K562 (cell line): ENCODE measurements around the gene PDIA4. TPM values are rescaled to one million over a fixed set of nuclear protein-coding genes. Genes with fewer than 3 reads are reported as not detected.
A peak's percentile ranks its signal among the peaks of the same experiment; 100 is the strongest.

Experiments used
- ATAC-seq: fragments of 200-7000 bp; cut with Tn5 transposase; 3 replicates; pipeline ENCODE4 v1.9.1; 2020; ENCODE audit warnings: moderate library complexity
- BruUV-seq: library from RNA; stranded (reverse); fragments of 400-500 nt; replicated peaks from 2 replicates; lab custom pipeline; 2021; lab: Mats Ljungman, UMichigan
- CTCF ChIA-PET: fragments of 300-600 bp; formaldehyde crosslinking; extraction: SDS; loops from one replicate; lab custom pipeline; 2021; ENCODE audit warnings: low intra/inter-chr PET ratio; lab: Yijun Ruan, JAX
- POLR2A ChIA-PET: fragments of 300-600, 350-650 bp; sonication (Branson Sonifier 250); formaldehyde crosslinking; extraction: SDS; loops from one replicate; lab custom pipeline; 2021; ENCODE audit warnings: antibody characterized with exemption, inconsistent platforms; lab: Yijun Ruan, JAX
- DNase-seq, 4 experiments: peaks; one replicate each; pipeline versions ENCODE4 v3.0.0 to v3.0.0-alpha.2; 2011 to 2018; ENCODE audit warnings: low spot score in 3 of 4, mixed read lengths in 3 of 4; ENCODE audit errors: extremely low read depth in 1 of 4
- FAIRE-seq: peaks from 2 replicates; lab custom pipeline; 2011; peaks lifted over from hg19 to GRCh38; lab: Jason Lieb, UNC
- H2AFZ ChIP-seq: 2 replicates; pipeline ENCODE4 v1.6.0; 2011; ENCODE audit warnings: low read depth, low read length, control low read depth, inconsistent platforms
- H3K27ac ChIP-seq: fragments of 200-600 bp; 3 replicates; pipeline ENCODE4 v1.8.0; 2011; ENCODE audit warnings: low read depth, mild to moderate bottlenecking, control low read depth, inconsistent platforms, low read length, moderate library complexity, mixed read lengths; ENCODE audit errors: extremely low read depth
- H3K27me3 ChIP-seq, 2 experiments: fragments of 300-600 bp in 1 of 2; 2 replicates in 1 of 2; 3 replicates in 1 of 2; pipeline versions ENCODE4 v1.6.0 to v1.8.0; 2011; ENCODE audit warnings: inconsistent platforms in 2 of 2, low read length in 2 of 2, mild to moderate bottlenecking in 1 of 2, mixed read lengths in 1 of 2, moderate library complexity in 1 of 2; ENCODE audit not compliant: control insufficient read depth in 2 of 2, insufficient read depth in 2 of 2
- H3K36me3 ChIP-seq: fragments of 300-600 bp; 3 replicates; pipeline ENCODE4 v1.8.0; 2011; ENCODE audit warnings: mild to moderate bottlenecking, low read length, inconsistent platforms; ENCODE audit not compliant: control insufficient read depth, insufficient read depth
- H3K4me1 ChIP-seq, 2 experiments: fragments of 200-600 bp in 1 of 2; replicated peaks in 1 of 2; 2 replicates in 1 of 2; 3 replicates in 1 of 2; pipeline versions ENCODE4 v1.5.1 to v1.8.0; 2011; ENCODE audit warnings: inconsistent platforms in 2 of 2, low read length in 2 of 2, mild to moderate bottlenecking in 1 of 2, mixed read lengths in 1 of 2, moderate library complexity in 1 of 2; ENCODE audit not compliant: control insufficient read depth in 2 of 2, insufficient read depth in 2 of 2
- H3K4me2 ChIP-seq: 2 replicates; pipeline ENCODE4 v1.6.1; 2011; ENCODE audit warnings: low read length, control low read depth, inconsistent platforms, mixed read lengths; ENCODE audit not compliant: insufficient read depth
- H3K4me3 ChIP-seq: fragments of 200-600 bp; sonication (generic), shearing (Covaris generic); 2 replicates; pipeline ENCODE4 v1.5.1; 2016; ENCODE audit warnings: control low read depth, inconsistent platforms
- H3K79me2 ChIP-seq: fragments of 200-600 bp; 3 replicates; pipeline ENCODE4 v1.8.0; 2011; ENCODE audit warnings: low read length, inconsistent platforms; ENCODE audit not compliant: control insufficient read depth, insufficient read depth
- H3K9ac ChIP-seq, 2 experiments: 2 replicates each; pipeline versions ENCODE4 v1.6.0 to v1.6.1; 2011; ENCODE audit warnings: low read depth in 2 of 2, low read length in 2 of 2, control low read depth in 1 of 2, inconsistent platforms in 1 of 2, mild to moderate bottlenecking in 1 of 2, mixed read lengths in 1 of 2; ENCODE audit not compliant: insufficient read depth in 1 of 2
- H3K9me1 ChIP-seq: one replicate; pipeline ENCODE4 v1.6.0; 2011; ENCODE audit warnings: inconsistent platforms, mild to moderate bottlenecking, low read length, moderate library complexity; ENCODE audit not compliant: control insufficient read depth, insufficient read depth
- H3K9me3 ChIP-seq: replicated peaks from 2 replicates; pipeline ENCODE4 v1.5.1; 2011; ENCODE audit warnings: low read depth, low read length, inconsistent platforms; ENCODE audit not compliant: control insufficient read depth, insufficient read depth
- H4K20me1 ChIP-seq: replicated peaks from 2 replicates; pipeline ENCODE4 v1.6.1; 2011; ENCODE audit warnings: low read length, inconsistent platforms, mixed read lengths; ENCODE audit not compliant: control insufficient read depth, insufficient read depth
- CREBBP ChIP-seq: IDR thresholded peaks from one replicate; pipeline ENCODE4 v1.6.1; 2012; ENCODE audit warnings: low read depth, mild to moderate bottlenecking, control low read depth, inconsistent platforms, low read length
- DNMT1 ChIP-seq: fragments of 450-650 bp; IDR thresholded peaks from 2 replicates; pipeline ENCODE4 v1.6.1; 2016; ENCODE audit warnings: antibody characterized with exemption, mild to moderate bottlenecking
- EZH2 ChIP-seq: IDR thresholded peaks from 2 replicates; pipeline ENCODE4 v1.6.1; 2012; ENCODE audit warnings: low read depth, mild to moderate bottlenecking, inconsistent platforms, low read length, borderline replicate concordance
- GATAD2A ChIP-seq: fragments of 450-650 bp; IDR thresholded peaks from 2 replicates; pipeline ENCODE4 v1.6.1; 2017
- HDAC6 ChIP-seq: IDR thresholded peaks from 2 replicates; pipeline ENCODE4 v1.6.1; 2012; ENCODE audit warnings: low read depth, mild to moderate bottlenecking, control low read depth, inconsistent platforms, low read length, moderate library complexity
- MEF2A ChIP-seq: IDR thresholded peaks from 2 replicates; pipeline ENCODE4 v1.6.1; 2011; ENCODE audit warnings: low read depth, mild to moderate bottlenecking, low read length, moderate library complexity; ENCODE audit not compliant: control insufficient read depth
- NBN ChIP-seq: fragments of 450-650 bp; IDR thresholded peaks from 2 replicates; pipeline ENCODE4 v1.6.1; 2016; ENCODE audit warnings: low read depth, mild to moderate bottlenecking
- PCBP1 ChIP-seq: fragments of 200-400 bp; formaldehyde crosslinking; IDR thresholded peaks from 2 replicates; pipeline ENCODE4 v1.6.1; 2018; ENCODE audit warnings: mild to moderate bottlenecking, low read depth, low read length; ENCODE audit not compliant: poor library complexity, severe bottlenecking
- RAD51 ChIP-seq: fragments of 450-650 bp; IDR thresholded peaks from 2 replicates; pipeline ENCODE4 v1.7.1; 2016; ENCODE audit warnings: low read depth, mild to moderate bottlenecking, borderline replicate concordance
- RBBP5 ChIP-seq: fragments of 200-600 bp; sonication (generic); IDR thresholded peaks from 2 replicates; pipeline ENCODE4 v1.6.1; 2012; ENCODE audit warnings: borderline replicate concordance, mild to moderate bottlenecking, low read length, control low read depth, inconsistent platforms; ENCODE audit not compliant: insufficient read depth, poor library complexity, severe bottlenecking
- SIX5 ChIP-seq, 2 experiments: IDR thresholded peaks; 2 replicates each; pipeline ENCODE4 v1.6.1; 2011; ENCODE audit warnings: low read length in 2 of 2, borderline replicate concordance in 1 of 2, low read depth in 1 of 2, mild to moderate bottlenecking in 1 of 2, moderate library complexity in 1 of 2; ENCODE audit not compliant: insufficient read depth in 1 of 2
- SMC3 ChIP-seq: conservative IDR thresholded peaks from 2 replicates; pipeline ENCODE4 v1.6.1; 2011; ENCODE audit warnings: low read depth, low read length, improper control_type of control experiment; ENCODE audit not compliant: insufficient read depth
- STAT5A ChIP-seq: IDR thresholded peaks from 2 replicates; pipeline ENCODE4 v1.6.1; 2012; ENCODE audit warnings: low read length, inconsistent platforms, borderline replicate concordance
- ZFP1 ChIP-seq: fragments of 450-650 bp; formaldehyde crosslinking; IDR thresholded peaks from 2 replicates; pipeline ENCODE4 v1.4.0; 2020; ENCODE audit warnings: mild to moderate bottlenecking, mixed read lengths
- ZNF224 ChIP-seq: sonication (generic); formaldehyde crosslinking; IDR thresholded peaks from 2 replicates; pipeline ENCODE4 v1.8.0; 2022; ENCODE audit warnings: mild to moderate bottlenecking, missing genetic modification reagents
- ZNF586 ChIP-seq: fragments of 450-650 bp; formaldehyde crosslinking; conservative IDR thresholded peaks from 2 replicates; pipeline ENCODE4 v1.4.0; 2020; ENCODE audit warnings: mild to moderate bottlenecking, moderate library complexity
- ZNF589 ChIP-seq: fragments of 200-800 bp; sonication (Bioruptor generic); IDR thresholded peaks from 2 replicates; pipeline ENCODE4 v1.6.1; 2016; ENCODE audit warnings: low read depth, missing genetic modification characterization, missing compliant biosample characterization
- ZNF639 ChIP-seq, 2 experiments: fragments of 200-800 bp in 1 of 2; sonication (Bioruptor generic) in 1 of 2; sonication (generic) in 1 of 2; formaldehyde crosslinking in 1 of 2; IDR thresholded peaks in 1 of 2; conservative IDR thresholded peaks in 1 of 2; 2 replicates each; pipeline versions ENCODE4 v1.5.0 to v1.6.1; 2016 to 2020; ENCODE audit warnings: missing compliant biosample characterization in 1 of 2, missing genetic modification characterization in 1 of 2, missing genetic modification reagents in 1 of 2
- whole genome bisulfite sequencing: fragments of 100-300 bp; shearing (Covaris generic); methylation state at CpG from one replicate; pipeline ENCODE4 v1.1.6; 2016; ENCODE audit warnings: low coverage, mixed read lengths; ENCODE audit not compliant: insufficient coverage; ENCODE audit errors: missing lambda C conversion rate; 5-methylcytosine and 5-hydroxymethylcytosine counted together
- in situ Hi-C: fragments of 300-500 bp; cut with MboI; formaldehyde crosslinking; loops from 4 replicates; pipeline ENCODE4 v1.15.0; 2018; ENCODE audit warnings: inconsistent platforms, mixed read lengths
- intact Hi-C: fragments of 100-400 bp; cut with micrococcal nuclease; formaldehyde crosslinking; loops from 2 replicates; pipeline ENCODE4 v1.14.2; 2022
- polyA plus RNA-seq, 8 experiments: library from polyadenylated mRNA; depleted of rRNA in 4 of 8; stranded (reverse) in 5 of 8; unstranded in 3 of 8; fragments of >200 nt; fragmentation: Nextera tagmentation in 2 of 8; fragmentation: Illumina TruSeq in 1 of 8; extraction: Ambion mirVana in 2 of 8; extraction: Trizol in 1 of 8; gene quantifications; 2 replicates each; pipeline versions ENCODE4 v1.2.1 to v1.2.3, GENCODE V29; 2011 to 2014; ENCODE audit warnings: inconsistent platforms in 1 of 8, missing spikeins in 1 of 8
- total RNA-seq, 7 experiments: library from RNA; depleted of rRNA in 6 of 7; stranded (reverse); fragments of >200 nt in 6 of 7; fragmentation: Illumina TruSeq in 2 of 7; extraction: Trizol in 2 of 7; gene quantifications; 2 replicates each; pipeline versions ENCODE4 v1.2.1 to v1.2.3, GENCODE V29; 2011 to 2021; ENCODE audit warnings: low replicate concordance in 1 of 7
- TF ChIP-seq, protein P1 (sequence below): fragments of 250-450 bp; sonication (Bioruptor Pico); IDR thresholded peaks from 2 replicates; pipeline ENCODE4 v1.8.0; 2022; ENCODE audit warnings: inconsistent platforms, mild to moderate bottlenecking, moderate library complexity, borderline replicate concordance

Gene PDIA4
- total and polyA plus RNA-seq, 9 of the 15 experiments (the other 6 are each of a cell fraction or from before 2014, with no cell fraction given), result 9.1 to 175 (median 146) TPM

DNA sequence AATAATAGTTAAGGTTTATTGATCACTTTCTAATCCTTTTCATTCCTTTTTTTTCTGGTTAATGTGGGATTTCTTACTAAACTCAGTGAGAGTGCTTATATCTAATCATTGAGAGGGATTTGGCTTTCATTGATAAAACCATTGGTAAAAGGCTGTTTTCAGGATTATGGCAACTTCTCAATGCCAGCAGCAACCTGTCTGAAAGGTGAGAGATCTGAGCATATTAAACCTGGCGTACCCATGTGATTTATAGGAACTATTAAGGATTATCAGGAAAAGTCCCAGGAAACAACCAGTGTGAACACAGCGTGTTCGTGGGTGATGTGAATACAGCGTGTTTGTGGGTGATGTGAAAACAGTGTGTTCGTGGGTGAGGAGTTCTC lies 65.9 kb downstream of the PDIA4 start:
- CTCF ChIA-PET, result interaction anchor here (0.9 to 2.9 kb wide), 6 partner anchors 106 to 698 kb away, joined by 3 to 33 read pairs (median 8); no protein-coding TSS in a partner anchor
- in situ Hi-C loops, result loop anchor here (5.0 to 25.0 kb wide), 3 partner anchors 375 to 698 kb away; partner anchors contain the start of gene C7orf33
- H3K27ac ChIP-seq, result no peak overlapping the region
- TF ChIP-seq RBBP5 (no peak), ZNF589 (CRISPR knock-in tag) (no peak), NBN (no peak), CREBBP (no peak), SIX5 (IDR thresholded peaks at IDR 0.05; ENCODE audit: borderline replicate concordance in 1 of 2, insufficient read depth in 1 of 2, low read depth in 1 of 2, low read length in 2 of 2) (0 out of 4 replicates have a peak, but pooled peaks of 1 of the 2 experiments have one; percentile 7), ZNF586 (no peak), MEF2A (no peak), RAD51 (no peak), ZNF224 (no peak), SMC3 (no peak), HDAC6 (no peak), STAT5A (no peak), ZFP1 (CRISPR knock-in tag) (no peak), DNMT1 (no peak), EZH2 (no peak), ZNF639 (CRISPR knock-in tag; conservative IDR thresholded peaks at IDR 0.05 in 1 of 2, IDR thresholded peaks at IDR 0.05 in 1 of 2) (no peak), GATAD2A (no peak), PCBP1 (no peak)
- TF ChIP-seq, protein P1, sequence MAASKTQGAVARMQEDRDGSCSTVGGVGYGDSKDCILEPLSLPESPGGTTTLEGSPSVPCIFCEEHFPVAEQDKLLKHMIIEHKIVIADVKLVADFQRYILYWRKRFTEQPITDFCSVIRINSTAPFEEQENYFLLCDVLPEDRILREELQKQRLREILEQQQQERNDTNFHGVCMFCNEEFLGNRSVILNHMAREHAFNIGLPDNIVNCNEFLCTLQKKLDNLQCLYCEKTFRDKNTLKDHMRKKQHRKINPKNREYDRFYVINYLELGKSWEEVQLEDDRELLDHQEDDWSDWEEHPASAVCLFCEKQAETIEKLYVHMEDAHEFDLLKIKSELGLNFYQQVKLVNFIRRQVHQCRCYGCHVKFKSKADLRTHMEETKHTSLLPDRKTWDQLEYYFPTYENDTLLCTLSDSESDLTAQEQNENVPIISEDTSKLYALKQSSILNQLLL (CRISPR knock-in tag), result no peak

More for the DNA sequence above, 65.9 kb downstream of the PDIA4 start:
- POLR2A ChIA-PET, result interaction anchor here (1.0 kb wide), 1 partner anchor 264 kb away, joined by 4 read pairs; the partner anchor contains the start of gene CUL1
- intact Hi-C loops, result loop anchor here (1.0 to 5.0 kb wide), 6 partner anchors 80 to 697 kb away; partner anchors contain the start of genes CUL1, EZH2 and ZNF786
- 15% methylated on average over 5 of the region's 5 CpGs for WGBS
- Histone ChIP-seq H3K9me1 (no peaks in the 10 kb centered on the region), H3K27me3 (no peaks in the 10 kb centered on the region), H3K36me3 (no peaks in the 10 kb centered on the region), H4K20me1 (no peaks in the 10 kb centered on the region), H3K9me3 (no peaks in the 10 kb centered on the region), H3K9ac (peak overlapping the region in 1 of 2 experiments; percentile 83; a peak in 2 of 4 replicates), H3K4me2 (peak overlapping the region; percentile 81), H3K4me3 (peak overlapping the region; percentile 49), H3K4me1 (peaks cover 16 to 31% of the 10 kb centered on the region in 2 experiments; a peak in 4 of 5 replicates), H3K79me2 (no peaks in the 10 kb centered on the region), H2AFZ (peak overlapping the region; percentile 92)
- FAIRE-seq, result no peak
- no peak for ATAC-seq
- no TSS peak for BruUV-seq
- DNase-seq, result no peak
